ENCODE results near the gene POLR1D. TPM values are rescaled to one million over a fixed set of nuclear protein-coding genes. Genes with fewer than 3 reads are reported as not detected.

Gene POLR1D
- polyA plus RNA-seq, 10 donors, result 108 to 153 (median 126) TPM

GRCh38 chr13:27636589-27637288 lies 15.0 kb downstream of the POLR1D start:
- DNase-seq, result peak in 1 of 3 donors; percentile 8

- no peak for DNase-seq
Measured at GRCh38 chr13:27637289-27637626, 15.6 kb downstream of the POLR1D start.

- no peak for DNase-seq
Measured at GRCh38 chr13:27638001-27638400, 16.3 kb downstream of the POLR1D start.

- peak; percentile 33 to 79 (median 64) for DNase-seq
Measured at GRCh38 chr13:27638521-27638920, 16.8 kb downstream of the POLR1D start.

GRCh38 chr13:27639186-27639585 lies 17.5 kb downstream of the POLR1D start:
- no peak for DNase-seq

- no peak for DNase-seq
Measured at GRCh38 chr13:27641711-27642502, 20.2 kb downstream of the POLR1D start.

GRCh38 chr13:27643334-27644132 lies 21.8 kb downstream of the POLR1D start:
- DNase-seq, result no peak

GRCh38 chr13:27644302-27644701 lies 22.6 kb downstream of the POLR1D start:
- peak; percentile 51 to 67 (median 57) for DNase-seq

- DNase-seq, result no peak
Measured at GRCh38 chr13:27650312-27650711, 28.6 kb downstream of the POLR1D start.

- no peak for DNase-seq
Measured at GRCh38 chr13:27654059-27654458, 32.4 kb downstream of the POLR1D start.

GRCh38 chr13:27654816-27655215 lies 33.1 kb downstream of the POLR1D start:
- DNase-seq, result no peak

GRCh38 chr13:27657724-27658123 lies 36.0 kb downstream of the POLR1D start:
- DNase-seq, result no peak

- DNase-seq, result peak in 1 of 3 donors; percentile 5
Measured at GRCh38 chr13:27658546-27658945, 36.9 kb downstream of the POLR1D start.

GRCh38 chr13:27659145-27659865 lies 37.6 kb downstream of the POLR1D start:
- DNase-seq, result no peak

GRCh38 chr13:27660511-27660910 lies 38.8 kb downstream of the POLR1D start:
- no peak for DNase-seq

- DNase-seq, result no peak
Measured at GRCh38 chr13:27661017-27661416, 39.3 kb downstream of the POLR1D start.

GRCh38 chr13:27662738-27663470 lies 41.2 kb downstream of the POLR1D start:
- DNase-seq, result no peak

GRCh38 chr13:27663947-27664346 lies 42.3 kb downstream of the POLR1D start:
- DNase-seq, result no peak

- DNase-seq, result no peak
Measured at GRCh38 chr13:27665333-27665732, 43.6 kb downstream of the POLR1D start.

GRCh38 chr13:27665761-27666160 lies 44.1 kb downstream of the POLR1D start:
- DNase-seq, result no peak

GRCh38 chr13:27666951-27667350 lies 45.3 kb downstream of the POLR1D start:
- no peak for DNase-seq

Data from muscle of back (tissue), 11 donors.